Breast epithelium (tissue), 4 donors: ENCODE data around the gene ASPG. TPM values are rescaled to one million over a fixed set of nuclear protein-coding genes. Genes with fewer than 3 reads are reported as not detected.

Experiments used
- DNase-seq, 2 donors: peaks; one replicate each; pipeline ENCODE4 v3.0.0-alpha.2; 2019; ENCODE audit warnings: low spot score in 2 of 2
- H3K27ac ChIP-seq, 2 donors: fragments of 200-600 bp; sonication (generic) in 1 of 2; one replicate each; pipeline ENCODE4 v1.5.1; 2016 to 2019; ENCODE audit warnings: mild to moderate bottlenecking in 1 of 2
- H3K27me3 ChIP-seq, 2 donors: fragments of 200-600 bp; sonication (generic) in 1 of 2; one replicate each; pipeline versions ENCODE4 v1.5.1 to v1.6.0; 2017 to 2019; ENCODE audit warnings: control low read depth in 1 of 2, mild to moderate bottlenecking in 1 of 2
- H3K36me3 ChIP-seq: fragments of 200-600 bp; one replicate; pipeline ENCODE4 v1.5.1; 2019
- H3K4me1 ChIP-seq, 2 donors: fragments of 200-600 bp; sonication (generic); one replicate each; pipeline ENCODE4 v1.5.1; 2016 to 2019; ENCODE audit warnings: control low read depth in 1 of 2
- H3K4me3 ChIP-seq, 3 donors: fragments of 200-600 bp; sonication (generic); 1 replicate in 2 of 3; 2 replicates in 1 of 3; pipeline ENCODE4 v1.5.1; 2016 to 2019; ENCODE audit warnings: mild to moderate bottlenecking in 3 of 3, moderate library complexity in 2 of 3
- H3K9me3 ChIP-seq, 2 donors: fragments of 200-600 bp; sonication (generic) in 1 of 2; one replicate each; pipeline ENCODE4 v1.5.1; 2016 to 2019; ENCODE audit warnings: control low read depth in 1 of 2
- POLR2A ChIP-seq: fragments of 450-650 bp; IDR thresholded peaks from one replicate; pipeline ENCODE4 v1.6.1; 2016; ENCODE audit warnings: antibody characterized with exemption, mild to moderate bottlenecking, moderate library complexity
- POLR2AphosphoS5 ChIP-seq, 3 donors: sonication (generic); formaldehyde crosslinking; IDR thresholded peaks; one replicate each; pipeline ENCODE4 v1.6.1; 2017; ENCODE audit warnings: antibody characterized with exemption in 3 of 3
- intact Hi-C: fragments of 100-400 bp; cut with DNase I; formaldehyde crosslinking; loops from one replicate; pipeline ENCODE4 v1.15.1; 2023; ENCODE audit warnings: low total_unique reads
- total RNA-seq, 3 donors: library from RNA; depleted of rRNA; stranded (reverse); fragments of >200 nt; gene quantifications; one replicate each; pipeline ENCODE4 v1.1.0, GENCODE V29; 2016
- TF ChIP-seq, protein P1 (sequence below), 3 donors: fragments of 450-650 bp; IDR thresholded peaks; one replicate each; pipeline ENCODE4 v1.5.1; 2016 to 2017; ENCODE audit warnings: antibody characterized with exemption in 3 of 3, mild to moderate bottlenecking in 3 of 3, moderate library complexity in 3 of 3

The ASPG gene
- total RNA-seq, 3 donors from 2014 or later, result 0.15 to 0.33 TPM; not detected in 1

DNA sequence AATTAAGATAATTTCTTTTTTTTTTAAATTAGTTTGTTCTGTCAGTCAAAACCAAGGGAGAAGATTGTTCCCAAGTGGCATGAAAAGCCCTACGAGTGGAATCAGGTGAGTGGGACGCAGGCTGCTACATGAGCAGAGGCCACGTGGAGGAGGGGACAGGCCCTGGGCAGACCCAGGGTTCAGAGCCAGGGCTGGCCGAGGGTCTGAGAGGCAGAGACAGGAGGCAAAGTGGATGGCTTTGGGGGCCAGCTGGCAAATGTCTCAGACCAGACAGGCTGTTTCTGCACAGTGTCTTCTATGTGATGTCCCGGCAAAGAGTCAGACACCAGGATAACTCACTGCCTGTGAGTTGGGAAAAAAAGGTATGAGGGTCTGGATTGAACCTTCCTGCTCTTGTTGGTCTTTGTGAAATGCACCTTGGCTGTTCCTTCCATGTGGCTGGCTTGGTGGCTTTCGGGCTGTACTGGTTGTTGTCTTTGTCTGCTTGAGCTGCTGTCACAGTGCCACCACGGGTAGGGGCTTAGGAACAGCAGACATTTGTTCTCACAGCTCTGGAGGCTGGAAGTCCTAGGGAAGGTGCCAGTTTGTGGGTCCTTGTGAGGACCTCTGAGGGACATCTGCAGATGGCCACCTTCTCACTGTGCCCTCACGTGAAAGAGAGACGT lies 35.8 kb upstream of the ASPG start:
- Histone ChIP-seq H3K27ac (no peak overlapping the region), H3K4me1 (no peaks in the 10 kb centered on the region), H3K9me3 (peaks cover 0 to 5% of the 10 kb centered on the region in 2 donors)

DNA sequence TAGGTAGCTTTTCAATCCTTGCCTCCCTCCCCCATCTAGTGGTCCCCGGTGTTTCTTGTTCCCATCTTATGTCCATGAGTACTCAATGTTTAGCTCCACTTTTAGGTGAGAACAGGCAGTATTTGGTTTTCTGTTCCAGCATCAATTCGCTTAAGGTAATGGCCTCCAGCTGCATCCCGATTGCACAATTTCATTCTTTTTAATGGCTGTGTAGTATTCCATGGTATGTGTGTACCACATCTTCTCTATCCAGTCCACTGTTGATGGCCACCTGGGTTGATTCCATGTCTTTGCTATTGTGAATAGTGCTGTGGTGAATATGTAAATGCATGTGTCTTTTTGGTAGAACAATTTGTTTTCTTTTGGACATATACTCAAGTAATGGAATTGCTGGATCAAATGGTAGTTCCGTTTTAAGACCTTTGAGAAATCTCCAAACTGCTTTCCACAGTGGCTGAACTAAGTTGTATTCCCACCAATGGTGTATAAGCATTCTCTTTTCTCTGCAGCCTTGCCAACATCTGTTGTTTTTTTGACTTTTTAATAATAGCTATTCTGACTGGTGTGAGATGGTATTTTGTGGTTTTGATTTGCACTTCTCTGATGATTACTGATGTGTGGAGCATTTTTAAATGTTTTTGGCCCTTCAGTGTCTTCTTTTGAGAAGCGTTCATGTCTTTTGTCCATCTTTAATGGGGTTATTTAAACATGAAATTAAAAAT lies 34.2 kb upstream of the ASPG start:
- H3K27me3 ChIP-seq, result peaks cover 0 to 8% of the 10 kb centered on the region in 2 donors
- TF ChIP-seq POLR2A, result no peak
- TF ChIP-seq, protein P1, sequence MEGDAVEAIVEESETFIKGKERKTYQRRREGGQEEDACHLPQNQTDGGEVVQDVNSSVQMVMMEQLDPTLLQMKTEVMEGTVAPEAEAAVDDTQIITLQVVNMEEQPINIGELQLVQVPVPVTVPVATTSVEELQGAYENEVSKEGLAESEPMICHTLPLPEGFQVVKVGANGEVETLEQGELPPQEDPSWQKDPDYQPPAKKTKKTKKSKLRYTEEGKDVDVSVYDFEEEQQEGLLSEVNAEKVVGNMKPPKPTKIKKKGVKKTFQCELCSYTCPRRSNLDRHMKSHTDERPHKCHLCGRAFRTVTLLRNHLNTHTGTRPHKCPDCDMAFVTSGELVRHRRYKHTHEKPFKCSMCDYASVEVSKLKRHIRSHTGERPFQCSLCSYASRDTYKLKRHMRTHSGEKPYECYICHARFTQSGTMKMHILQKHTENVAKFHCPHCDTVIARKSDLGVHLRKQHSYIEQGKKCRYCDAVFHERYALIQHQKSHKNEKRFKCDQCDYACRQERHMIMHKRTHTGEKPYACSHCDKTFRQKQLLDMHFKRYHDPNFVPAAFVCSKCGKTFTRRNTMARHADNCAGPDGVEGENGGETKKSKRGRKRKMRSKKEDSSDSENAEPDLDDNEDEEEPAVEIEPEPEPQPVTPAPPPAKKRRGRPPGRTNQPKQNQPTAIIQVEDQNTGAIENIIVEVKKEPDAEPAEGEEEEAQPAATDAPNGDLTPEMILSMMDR (IDR thresholded peaks at IDR 0.05), result no peak
- no peak for TF ChIP-seq POLR2AphosphoS5 (IDR thresholded peaks at IDR 0.05)
- DNase-seq, result no peak
- H3K4me3 ChIP-seq, result no peak overlapping the region
- H3K4me1 ChIP-seq, result no peaks in the 10 kb centered on the region
- intact Hi-C loops, result no loop called here
- no peaks in the 10 kb centered on the region for H3K36me3 ChIP-seq
- H3K9me3 ChIP-seq, result peaks cover 0 to 5% of the 10 kb centered on the region in 2 donors
- no peak overlapping the region for H3K27ac ChIP-seq

More for the DNA sequence above, 35.8 kb upstream of the ASPG start:
- Histone ChIP-seq H3K36me3 (no peaks in the 10 kb centered on the region), H3K4me3 (no peak overlapping the region), H3K27me3 (peaks cover 0 to 5% of the 10 kb centered on the region in 2 donors)
- no peak for TF ChIP-seq POLR2AphosphoS5 (IDR thresholded peaks at IDR 0.05)
- no peak for TF ChIP-seq POLR2A
- TF ChIP-seq, protein P1 (IDR thresholded peaks at IDR 0.05), result no peak
- intact Hi-C loops, result no loop called here
- no peak for DNase-seq

DNA sequence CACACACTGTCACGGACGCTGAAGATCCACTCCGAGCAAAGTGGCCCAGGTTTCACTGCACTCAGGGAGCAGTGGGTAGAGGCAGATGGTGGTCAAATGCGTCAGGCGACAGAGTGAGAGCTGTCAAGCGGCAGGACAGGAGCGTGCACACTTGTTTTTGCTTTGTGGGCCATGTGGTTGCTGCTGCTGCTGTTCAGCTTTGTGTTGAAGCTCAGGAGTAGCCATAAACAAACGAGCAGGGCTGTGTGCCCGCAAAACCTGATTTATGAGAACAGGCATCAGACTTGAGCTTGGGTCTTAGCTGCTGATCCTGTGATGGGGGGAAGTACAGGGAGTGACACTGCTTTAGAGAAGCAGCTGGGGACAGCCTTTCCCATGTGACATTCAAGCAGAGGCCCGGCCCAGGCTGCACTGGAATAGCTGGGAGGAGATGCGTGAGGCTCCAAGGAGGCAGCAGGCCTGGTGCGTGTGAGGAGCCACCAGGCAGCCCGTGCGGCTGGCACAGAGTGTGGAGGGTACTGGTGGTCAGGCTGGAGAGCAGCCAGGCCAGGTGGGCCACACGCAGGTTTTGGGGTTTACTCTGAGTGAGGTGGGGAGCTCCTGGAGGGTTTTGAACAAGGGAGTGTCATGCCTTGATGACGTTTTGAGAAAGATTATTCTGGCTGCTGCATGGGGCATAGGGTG lies 31.1 kb upstream of the ASPG start:
- Histone ChIP-seq H3K4me1 (no peaks in the 10 kb centered on the region), H3K27ac (no peak overlapping the region), H3K27me3 (peaks cover 0 to 8% of the 10 kb centered on the region in 2 donors), H3K4me3 (no peak overlapping the region), H3K36me3 (no peaks in the 10 kb centered on the region), H3K9me3 (no peaks in the 10 kb centered on the region)
- TF ChIP-seq POLR2A (no peak), POLR2AphosphoS5 (IDR thresholded peaks at IDR 0.05) (no peak)
- TF ChIP-seq, protein P1 (IDR thresholded peaks at IDR 0.05), result no peak
- no peak for DNase-seq
- intact Hi-C loops, result no loop called here

DNA sequence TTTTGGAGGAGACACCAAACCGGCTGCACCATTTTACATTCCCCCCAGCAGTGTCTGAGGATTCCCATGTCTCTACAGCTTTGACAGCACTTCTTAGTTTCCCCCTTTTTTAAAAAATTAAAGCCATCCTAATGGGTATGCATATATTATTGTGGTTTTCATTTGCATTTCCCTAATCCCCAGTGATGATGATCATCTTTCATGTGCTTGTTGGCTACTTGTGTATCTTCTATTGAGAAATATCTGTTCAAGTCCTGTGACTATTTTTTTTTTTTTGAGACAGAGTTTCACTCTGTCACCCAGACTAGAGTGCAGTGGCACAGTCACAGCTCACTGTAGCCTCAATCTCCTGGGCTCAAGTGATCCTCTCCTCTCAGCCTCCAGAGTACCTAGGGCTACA lies 23.2 kb upstream of the ASPG start:
- no peak overlapping the region for H3K27ac ChIP-seq
- intact Hi-C loops, result no loop called here

More for the DNA sequence above, 23.2 kb upstream of the ASPG start:
- DNase-seq, result no peak
- H3K27me3 ChIP-seq, result no peaks in the 10 kb centered on the region
- H3K9me3 ChIP-seq, result peaks cover 8 to 14% of the 10 kb centered on the region in 2 donors
- no peak overlapping the region for H3K4me3 ChIP-seq
- H3K36me3 ChIP-seq, result no peaks in the 10 kb centered on the region
- TF ChIP-seq, protein P1 (IDR thresholded peaks at IDR 0.05), result no peak
- no peak for TF ChIP-seq POLR2AphosphoS5 (IDR thresholded peaks at IDR 0.05)
- TF ChIP-seq POLR2A, result no peak
- no peaks in the 10 kb centered on the region for H3K4me1 ChIP-seq
